Adrenal gland (tissue), 5 donors: ENCODE measurements around the gene FRG2B.

Source experiments
- POLR2A ChIP-seq, 2 donors: fragments of 450-650 bp; IDR thresholded peaks; one replicate each; pipeline ENCODE4 v1.6.1; 2017; ENCODE audit warnings: antibody characterized with exemption in 2 of 2, mild to moderate bottlenecking in 2 of 2, moderate library complexity in 1 of 2
- TF ChIP-seq, protein P1 (sequence below), 6 experiments: fragments of 450-650 bp in 4 of 6; fragments of 200-600 bp in 2 of 6; sonication (generic) in 1 of 6; IDR thresholded peaks; 1 replicate in 5 of 6; 2 replicates in 1 of 6; pipeline versions ENCODE4 v1.5.1 to v1.8.0; 2016 to 2021; ENCODE audit warnings: antibody characterized with exemption in 6 of 6, mild to moderate bottlenecking in 2 of 6, moderate library complexity in 1 of 6
- donor health status: DM: no; HTN: no; CAD: no.

DNA sequence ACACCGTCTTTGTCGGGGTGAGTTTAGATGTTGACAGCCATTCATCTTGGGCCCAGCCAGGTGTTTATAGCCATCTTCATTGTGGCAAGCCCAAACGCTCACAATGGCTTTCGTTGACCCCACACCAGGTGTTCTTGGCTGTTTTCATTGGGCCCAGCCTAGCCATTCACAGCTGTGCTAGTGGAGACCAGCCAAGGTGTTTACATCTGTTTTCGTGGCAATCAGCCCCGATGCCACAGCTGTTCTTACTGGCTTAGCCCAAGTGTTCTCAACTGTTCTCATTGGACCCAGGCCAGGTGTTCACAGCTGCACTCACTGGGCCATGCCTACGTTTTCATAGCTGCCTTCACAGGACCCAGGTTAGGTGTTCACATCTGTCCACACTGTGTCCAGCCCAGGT lies 7.7 kb downstream of the FRG2B start:
- TF ChIP-seq, protein P1, sequence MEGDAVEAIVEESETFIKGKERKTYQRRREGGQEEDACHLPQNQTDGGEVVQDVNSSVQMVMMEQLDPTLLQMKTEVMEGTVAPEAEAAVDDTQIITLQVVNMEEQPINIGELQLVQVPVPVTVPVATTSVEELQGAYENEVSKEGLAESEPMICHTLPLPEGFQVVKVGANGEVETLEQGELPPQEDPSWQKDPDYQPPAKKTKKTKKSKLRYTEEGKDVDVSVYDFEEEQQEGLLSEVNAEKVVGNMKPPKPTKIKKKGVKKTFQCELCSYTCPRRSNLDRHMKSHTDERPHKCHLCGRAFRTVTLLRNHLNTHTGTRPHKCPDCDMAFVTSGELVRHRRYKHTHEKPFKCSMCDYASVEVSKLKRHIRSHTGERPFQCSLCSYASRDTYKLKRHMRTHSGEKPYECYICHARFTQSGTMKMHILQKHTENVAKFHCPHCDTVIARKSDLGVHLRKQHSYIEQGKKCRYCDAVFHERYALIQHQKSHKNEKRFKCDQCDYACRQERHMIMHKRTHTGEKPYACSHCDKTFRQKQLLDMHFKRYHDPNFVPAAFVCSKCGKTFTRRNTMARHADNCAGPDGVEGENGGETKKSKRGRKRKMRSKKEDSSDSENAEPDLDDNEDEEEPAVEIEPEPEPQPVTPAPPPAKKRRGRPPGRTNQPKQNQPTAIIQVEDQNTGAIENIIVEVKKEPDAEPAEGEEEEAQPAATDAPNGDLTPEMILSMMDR (IDR thresholded peaks at IDR 0.05): no peak
- TF ChIP-seq POLR2A (IDR thresholded peaks at IDR 0.05): no peak
